Epidermal melanocyte (primary cell): ENCODE measurements around the gene ADGRL1.
"Not testable (repeated sequence)": the region's sequence is repeated elsewhere in the genome, so short reads cannot be mapped to it uniquely, and the experiment has no call there.

ENCODE experiments used
- DNase-seq: peaks from one replicate; pipeline ENCODE4 v3.0.0; 2011; ENCODE audit warnings: low spot score; ENCODE audit not compliant: insufficient read length

The ADGRL1 gene

DNA sequence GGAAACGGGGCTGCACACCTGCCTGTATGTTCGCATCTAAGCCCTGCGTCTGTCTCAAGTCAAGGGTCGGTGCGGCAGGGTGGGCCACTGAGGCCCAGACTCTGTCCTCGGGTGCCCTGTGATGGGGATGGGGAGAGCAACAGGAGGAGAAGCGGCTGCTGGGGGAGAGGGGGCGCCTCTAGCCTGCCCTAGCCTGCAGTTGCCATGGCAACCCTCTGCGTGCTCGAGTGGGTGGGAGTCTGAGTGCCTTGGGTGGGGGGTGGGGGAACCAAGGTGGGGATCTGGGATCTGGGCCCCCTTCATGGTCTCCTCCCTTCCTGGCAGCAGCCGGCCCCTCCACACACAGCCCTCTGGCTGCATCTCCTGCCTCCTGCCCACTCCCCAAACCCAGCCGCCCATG, 10.8 kb downstream of the ADGRL1 start:
- not testable (repeated sequence) for DNase-seq

DNA sequence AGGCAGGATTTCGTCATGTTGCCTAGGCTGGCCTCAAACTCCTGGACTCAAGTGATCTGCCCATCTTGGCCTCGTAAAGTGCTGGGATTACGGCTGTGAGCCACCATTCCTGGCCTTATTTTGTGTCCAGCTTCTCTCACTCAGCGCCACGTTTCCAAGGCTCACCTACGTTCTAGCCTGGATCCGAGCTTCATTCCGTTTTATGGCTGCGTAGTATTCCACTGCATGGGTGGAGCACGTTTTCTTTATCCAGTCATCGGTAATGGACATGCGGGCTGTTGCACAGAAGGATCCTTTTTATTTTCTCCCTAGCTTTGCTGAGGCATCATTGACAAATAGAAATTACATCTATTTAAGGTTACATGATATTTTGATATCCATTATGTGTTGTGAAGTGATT, 16.6 kb downstream of the ADGRL1 start:
- no peak for DNase-seq

DNA sequence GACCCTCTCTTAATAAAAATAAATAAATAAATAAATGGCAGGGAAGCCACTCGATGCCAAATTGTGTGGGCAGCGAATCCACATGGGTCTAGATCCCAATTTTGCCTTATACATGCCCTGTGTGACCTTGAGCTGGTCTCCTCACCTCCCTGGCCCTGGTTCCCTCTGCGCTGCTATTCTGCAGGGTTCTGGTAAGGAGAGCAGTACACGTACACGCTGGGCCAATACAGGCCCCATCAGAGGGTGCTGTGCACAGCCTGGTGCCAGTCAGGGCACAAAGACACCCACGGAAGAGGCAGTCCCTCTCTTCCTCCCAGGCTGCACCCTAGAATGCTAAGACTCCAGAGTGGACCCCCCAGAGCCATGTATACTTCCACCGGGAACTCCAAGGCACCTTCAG, 17.9 kb downstream of the ADGRL1 start:
- not testable (repeated sequence) for DNase-seq

GRCh38 chr19:14187561-14187960, 18.4 kb downstream of the ADGRL1 start:
- no peak for DNase-seq

- not testable (repeated sequence) for DNase-seq
Observed at GRCh38 chr19:14186684-14187083, 19.3 kb downstream of the ADGRL1 start.

- not testable (repeated sequence) for DNase-seq
Observed at GRCh38 chr19:14185691-14186090, 20.3 kb downstream of the ADGRL1 start.

DNA sequence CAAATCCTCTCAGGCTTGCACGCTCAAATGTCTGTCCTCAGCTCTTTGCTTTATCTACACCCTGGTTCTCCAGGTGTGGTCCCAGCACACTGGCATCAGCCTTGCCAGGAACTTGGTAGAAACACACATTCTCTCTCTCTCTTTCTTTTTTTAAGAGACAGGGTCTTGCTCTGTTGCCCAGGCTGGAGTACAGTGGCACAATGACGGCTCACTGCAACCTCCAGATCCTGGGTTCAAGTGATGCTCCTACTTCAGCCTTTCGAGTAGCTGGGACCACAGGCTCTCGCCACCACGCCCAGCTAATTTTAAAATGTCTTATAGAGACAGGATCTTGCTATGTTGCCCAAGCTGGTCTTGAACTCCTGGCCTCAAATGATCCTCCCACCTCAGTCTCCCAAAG, 20.8 kb downstream of the ADGRL1 start:
- DNase-seq: no peak

GRCh38 chr19:14183741-14184350, 22.1 kb downstream of the ADGRL1 start:
- DNase-seq: no peak

- DNase-seq: no peak
Observed at GRCh38 chr19:14182476-14182875, 23.5 kb downstream of the ADGRL1 start.

DNA sequence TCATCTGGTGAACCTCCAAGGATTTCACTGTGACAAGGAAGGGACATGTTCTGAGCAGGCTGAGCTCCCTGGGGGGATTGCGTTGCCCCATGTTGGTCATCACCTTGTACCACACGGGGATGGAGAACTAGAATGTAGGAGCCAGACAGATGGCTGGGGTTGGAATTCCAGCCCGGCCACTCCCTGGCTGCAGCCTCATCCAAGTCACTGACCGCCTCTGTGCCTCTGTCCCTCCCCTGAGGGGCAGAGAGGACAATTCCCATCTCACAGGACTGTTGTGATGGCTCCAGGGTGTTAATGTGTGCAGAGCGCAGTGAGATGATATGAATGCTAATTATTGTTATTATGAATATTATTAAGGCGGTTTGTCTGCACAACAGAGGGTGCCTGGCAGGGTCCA, 24.1 kb downstream of the ADGRL1 start:
- no peak for DNase-seq

DNA sequence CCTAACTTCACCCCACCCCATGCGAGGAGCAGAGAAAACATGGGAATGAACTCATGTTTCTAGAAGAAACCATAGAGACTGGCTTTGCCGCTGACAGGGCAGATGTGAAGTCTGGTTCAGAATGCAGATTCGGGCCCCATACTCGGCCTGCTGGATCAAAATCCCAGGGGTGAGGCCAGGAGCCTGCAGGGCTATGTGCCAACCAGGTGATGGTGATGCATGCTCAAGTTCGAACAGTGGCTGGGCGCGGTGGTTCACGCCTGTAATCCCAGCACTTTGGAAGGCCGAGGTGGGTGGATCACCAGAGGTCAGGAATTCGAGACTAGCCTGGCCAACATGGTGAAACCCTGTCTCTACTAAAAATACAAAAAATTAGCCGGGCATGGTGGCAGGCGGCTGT, 24.8 kb downstream of the ADGRL1 start:
- not testable (repeated sequence) for DNase-seq

DNA sequence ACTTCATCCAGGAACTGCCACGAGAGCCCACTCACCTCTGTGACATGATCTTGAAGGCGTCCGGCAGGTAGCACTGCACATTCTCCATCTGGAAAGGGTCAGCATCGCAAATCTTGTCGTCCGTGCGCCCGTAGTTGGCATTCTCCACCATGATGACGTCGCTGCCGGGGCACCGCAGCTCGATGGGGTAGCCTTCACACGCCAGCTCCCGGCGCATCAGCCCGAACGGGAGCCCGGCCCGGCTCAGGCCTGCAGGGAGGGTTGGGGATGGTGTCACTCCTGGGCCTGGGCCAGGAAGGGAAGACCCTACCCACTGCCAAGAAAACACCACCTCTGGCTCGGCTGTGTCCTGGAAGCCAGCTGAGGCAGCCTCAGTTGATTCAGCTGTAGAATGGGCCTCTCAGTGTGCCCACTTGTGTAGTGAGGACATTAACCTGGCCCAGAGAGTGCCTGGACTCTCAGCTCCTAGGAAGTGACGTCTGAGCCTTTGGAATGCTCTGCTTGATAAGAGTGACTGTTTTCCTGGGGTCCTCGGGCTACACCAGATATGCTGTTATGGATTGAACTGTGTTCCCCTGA, 28.4 kb downstream of the ADGRL1 start:
- DNase-seq: no peak

GRCh38 chr19:14175351-14175792, 30.6 kb downstream of the ADGRL1 start:
- DNase-seq: no peak

DNA sequence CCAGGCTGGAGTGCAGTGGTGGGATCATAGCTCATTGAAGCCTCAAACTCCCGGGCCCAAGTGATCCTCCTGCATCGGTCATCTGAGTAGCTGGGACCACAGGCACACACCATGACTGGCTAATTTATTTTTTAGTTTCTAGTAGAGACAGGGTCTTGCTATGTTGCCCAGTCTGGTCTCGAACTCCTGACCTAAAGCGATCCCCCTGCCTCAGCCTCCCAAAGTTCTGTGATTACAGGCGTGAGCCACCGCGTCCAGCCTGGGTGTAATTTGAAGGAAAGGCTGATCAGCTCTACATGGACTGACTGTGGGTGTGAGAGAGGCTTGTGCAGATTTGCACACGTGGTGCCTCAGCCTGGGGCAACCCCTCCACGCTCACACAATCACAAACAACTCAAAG, 31.1 kb downstream of the ADGRL1 start:
- no peak for DNase-seq

DNA sequence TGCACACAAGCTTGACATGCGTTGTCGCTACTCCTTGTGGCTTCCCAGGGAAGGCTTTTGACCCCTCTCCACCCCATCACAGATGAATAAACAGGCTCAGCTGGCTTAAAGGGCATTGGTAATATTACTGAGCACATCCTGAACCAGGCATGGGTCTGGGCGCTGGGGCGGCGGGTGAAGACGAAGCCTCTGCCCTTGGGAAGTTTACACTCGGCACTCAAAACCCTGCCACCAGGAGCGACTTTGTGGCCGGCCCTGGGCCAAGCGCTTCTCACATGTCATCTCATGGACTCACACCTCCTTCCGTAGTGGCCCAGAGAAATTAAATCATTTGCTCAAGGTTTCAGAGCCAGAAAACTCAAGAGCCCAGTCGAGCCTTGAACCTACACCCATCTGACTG, 37.0 kb downstream of the ADGRL1 start:
- DNase-seq: no peak

- no peak for DNase-seq
Observed at GRCh38 chr19:14168259-14168972, 37.6 kb downstream of the ADGRL1 start.

GRCh38 chr19:14167576-14168138, 38.3 kb downstream of the ADGRL1 start:
- DNase-seq: no peak

GRCh38 chr19:14166999-14167575, 38.9 kb downstream of the ADGRL1 start:
- no peak for DNase-seq

GRCh38 chr19:14165990-14166830, 39.8 kb downstream of the ADGRL1 start:
- peak; percentile 14 for DNase-seq

- DNase-seq: no peak
Observed at GRCh38 chr19:14164724-14165493, 41.1 kb downstream of the ADGRL1 start.
